T47D (cell line): ENCODE measurements around the gene P4HB.

Experiments
- DNase-seq, 2 experiments: peaks; one replicate each; pipeline versions ENCODE4 v3.0.0 to v3.0.0-alpha.2; 2011 to 2012; ENCODE audit warnings: low read depth in 1 of 2, low spot score in 1 of 2
- JUND ChIP-seq: IDR thresholded peaks from 2 replicates; pipeline ENCODE4 v1.6.1; 2012; ENCODE audit warnings: low read depth
- in situ Hi-C: cut with HindIII; loops from 2 replicates; pipeline ENCODE4 v1.10.0; 2016; ENCODE audit warnings: low sequenced_read_pairs, low pct_unique_long_range_greater_than_20kb

Gene P4HB

DNA sequence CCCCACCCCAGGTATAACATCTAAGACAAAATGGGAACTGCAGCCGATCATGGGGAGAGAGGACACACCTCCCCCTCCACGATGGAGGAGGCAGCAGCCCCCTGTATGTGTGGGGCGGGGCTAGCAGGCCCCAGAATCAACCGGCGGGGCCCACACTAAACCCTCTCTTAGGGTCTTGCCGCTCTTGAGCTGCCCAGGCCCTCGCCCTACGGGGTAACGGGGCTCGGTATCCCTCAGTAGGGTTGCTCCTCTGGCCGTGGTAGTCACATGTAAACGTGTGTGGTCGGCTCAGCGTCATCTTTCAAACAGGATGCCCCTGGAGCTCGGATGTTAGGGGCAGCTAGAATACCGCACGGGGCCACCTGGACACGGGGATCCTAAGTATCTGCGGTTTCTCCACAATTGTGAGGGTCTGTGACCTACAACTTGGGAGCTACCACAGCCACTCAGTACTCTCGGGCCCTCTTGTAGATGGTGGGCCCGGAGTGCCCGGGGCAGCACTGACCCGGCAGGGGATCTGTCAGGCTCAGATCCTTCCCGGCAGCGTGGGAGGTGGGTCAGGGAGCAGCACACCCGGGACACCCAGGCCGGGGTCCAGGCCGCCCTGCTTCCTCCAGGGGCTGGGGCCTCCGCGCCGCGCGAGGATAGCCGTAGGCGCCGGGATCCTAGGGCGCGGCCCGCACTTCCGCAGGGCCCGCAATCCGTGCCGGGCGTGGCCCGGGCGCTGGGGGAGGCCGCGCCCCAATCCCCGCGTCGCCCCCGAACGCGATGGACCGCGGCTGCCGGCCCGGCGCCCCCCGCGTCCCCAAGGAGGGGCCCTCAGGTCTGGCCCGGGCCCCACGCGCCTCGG lies 10.0 kb upstream of the P4HB start:
- TF ChIP-seq JUND, result no peak
- in situ Hi-C loops, result no loop called here
- DNase-seq, result peak in 1 of 2 experiments; percentile 58

DNA sequence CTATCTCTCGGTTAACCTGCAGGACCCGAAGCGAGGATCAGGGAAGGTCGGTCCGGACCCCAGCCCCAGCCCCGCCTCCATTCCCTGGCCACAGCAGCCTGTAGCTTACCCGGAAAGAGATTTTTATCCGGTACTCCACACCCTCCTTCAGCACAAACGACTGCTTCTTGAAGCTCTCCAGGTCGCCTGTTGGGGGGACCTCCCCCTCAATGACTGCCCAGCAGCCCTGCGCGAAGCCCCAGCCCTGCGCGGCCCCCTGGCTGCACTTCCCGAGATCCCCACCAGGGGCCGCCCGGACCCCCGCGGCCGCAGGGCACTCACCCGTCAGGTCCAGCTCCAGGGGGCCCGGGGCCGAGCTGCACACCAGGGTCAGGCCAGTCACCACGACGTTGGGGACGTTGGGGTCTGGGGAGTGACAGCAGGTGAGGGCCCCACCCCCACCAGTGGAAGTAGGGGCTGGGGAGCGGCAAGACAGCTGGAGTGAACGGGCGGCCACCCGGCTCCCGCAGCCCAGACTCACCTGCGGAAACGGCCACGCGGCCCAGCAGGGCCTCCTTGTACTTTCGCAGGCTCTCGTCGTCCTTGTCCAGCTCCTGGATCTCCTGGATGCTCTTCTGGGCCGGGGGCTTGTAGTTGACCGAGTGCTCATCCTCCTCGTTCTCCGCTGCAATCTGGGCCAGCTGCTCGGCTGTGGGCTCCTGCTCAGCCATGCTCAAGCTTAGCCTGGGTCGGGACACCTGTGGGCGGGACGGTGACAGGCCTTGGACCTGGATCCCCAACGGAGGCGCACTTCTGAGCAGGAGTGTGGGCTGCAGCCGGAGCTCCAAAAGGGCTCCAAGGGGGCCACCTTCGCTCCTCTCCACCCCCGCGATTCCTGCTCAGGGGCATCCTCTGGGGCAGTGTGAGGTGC lies 9.1 kb upstream of the P4HB start:
- in situ Hi-C loops, result no loop called here
- DNase-seq, result peak in 1 of 2 experiments; percentile 55
- TF ChIP-seq JUND, result no peak

DNA sequence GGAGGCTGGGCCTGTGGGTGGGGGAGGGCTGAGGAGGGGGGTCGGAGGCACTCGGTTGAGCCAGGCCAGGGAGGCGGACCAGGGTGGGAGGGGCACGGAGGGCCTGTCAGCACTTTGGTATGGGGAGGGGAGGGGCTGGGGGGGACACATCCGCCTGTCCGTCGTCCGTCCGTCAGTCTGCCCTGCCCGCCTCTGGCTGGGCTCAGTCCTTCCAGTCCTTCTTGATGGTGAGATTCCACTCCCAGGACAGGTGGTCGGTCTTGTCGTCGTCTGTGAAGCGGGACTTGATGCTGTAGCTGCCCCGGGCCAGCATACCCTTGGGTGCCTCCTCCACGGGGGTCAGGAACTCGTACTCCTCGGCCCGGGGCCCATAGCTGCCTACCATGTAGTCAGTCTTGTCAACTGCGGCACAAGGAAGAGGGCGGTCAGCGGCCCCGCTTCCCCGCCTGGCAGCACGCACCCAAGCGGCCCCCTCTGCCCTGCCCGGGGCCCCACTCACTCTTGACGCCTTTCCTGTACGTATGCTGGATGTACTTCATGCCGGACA lies 8.4 kb upstream of the P4HB start:
- TF ChIP-seq JUND, result no peak
- peak; percentile 69 to 93 for DNase-seq
- in situ Hi-C loops, result no loop called here

DNA sequence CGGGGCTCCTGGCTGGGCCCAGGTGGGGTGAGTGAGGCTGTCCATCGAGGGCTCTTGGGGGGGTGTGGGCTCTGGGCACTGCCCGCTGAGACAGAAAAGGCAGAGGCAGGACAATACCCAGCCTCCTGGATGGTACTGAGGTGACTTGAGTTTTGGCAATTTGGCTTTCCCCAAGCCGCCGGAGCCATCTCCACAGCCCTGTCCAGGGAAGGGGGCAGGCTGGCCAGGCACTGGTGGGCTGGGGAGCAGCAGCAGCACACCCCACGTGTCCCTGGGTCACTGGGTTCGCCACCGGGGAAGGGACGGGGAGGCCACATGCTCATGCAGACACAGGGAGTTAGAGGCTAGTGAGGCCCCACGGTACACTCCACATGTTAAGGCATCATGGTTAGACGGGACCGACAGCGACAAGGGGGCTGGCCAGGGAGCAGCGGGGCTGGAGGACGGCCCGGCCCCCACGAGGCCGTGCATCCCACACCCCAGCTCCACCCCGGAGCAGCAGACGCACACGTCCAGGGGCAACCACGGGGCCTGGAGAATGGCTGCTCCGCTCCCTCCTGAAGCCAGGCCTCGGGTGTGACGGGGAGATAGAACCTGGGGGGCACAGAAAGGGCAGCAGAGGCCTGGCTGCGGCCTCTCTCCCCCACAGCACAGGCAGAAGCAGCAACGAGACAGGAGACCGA lies 7.8 kb upstream of the P4HB start:
- peak; percentile 38 to 68 for DNase-seq
- TF ChIP-seq JUND, result no peak
- in situ Hi-C loops, result no loop called here

DNA sequence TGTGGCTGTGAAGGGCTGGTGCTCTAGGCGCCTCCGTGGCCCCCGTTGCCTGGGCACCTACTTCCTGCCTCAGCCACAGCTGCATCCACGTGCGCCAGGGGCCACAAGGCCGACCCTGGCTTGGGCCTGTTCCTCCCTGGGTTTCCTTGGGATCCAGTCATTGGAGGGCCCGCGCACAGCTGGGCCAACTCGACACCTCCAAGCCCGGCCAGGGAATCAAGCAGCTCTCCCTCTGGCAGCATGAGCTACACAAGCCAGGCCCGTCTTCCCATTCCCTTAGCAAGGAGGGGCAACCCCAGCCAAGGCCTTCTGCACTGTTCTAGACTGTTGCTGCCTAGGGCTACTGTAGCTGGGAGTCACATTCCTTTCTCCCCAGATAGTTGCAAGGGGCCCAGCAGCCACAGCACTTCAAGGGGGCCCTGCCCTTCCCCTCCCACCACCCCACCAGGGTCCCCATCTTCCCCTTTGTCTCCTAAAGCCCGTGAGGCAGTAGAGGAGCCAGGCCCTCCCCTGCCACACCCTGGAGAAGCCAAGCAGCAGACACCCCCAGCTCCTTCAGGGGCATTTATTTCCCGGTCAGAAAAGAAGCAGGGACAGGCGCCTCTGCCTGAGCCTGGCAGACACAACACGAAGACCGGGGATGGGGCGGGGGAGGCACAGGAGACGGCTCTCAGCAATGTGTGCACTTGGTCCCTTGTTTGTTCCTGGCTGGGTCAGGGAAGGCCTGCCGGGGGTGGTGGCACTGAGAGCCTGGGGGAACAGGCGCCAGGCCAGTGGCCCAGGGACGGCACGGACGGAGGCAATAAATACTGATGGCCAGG lies 7.0 kb upstream of the P4HB start:
- TF ChIP-seq JUND, result peak; percentile 66
- DNase-seq, result peak; percentile 68 to 89
- in situ Hi-C loops, result no loop called here

DNA sequence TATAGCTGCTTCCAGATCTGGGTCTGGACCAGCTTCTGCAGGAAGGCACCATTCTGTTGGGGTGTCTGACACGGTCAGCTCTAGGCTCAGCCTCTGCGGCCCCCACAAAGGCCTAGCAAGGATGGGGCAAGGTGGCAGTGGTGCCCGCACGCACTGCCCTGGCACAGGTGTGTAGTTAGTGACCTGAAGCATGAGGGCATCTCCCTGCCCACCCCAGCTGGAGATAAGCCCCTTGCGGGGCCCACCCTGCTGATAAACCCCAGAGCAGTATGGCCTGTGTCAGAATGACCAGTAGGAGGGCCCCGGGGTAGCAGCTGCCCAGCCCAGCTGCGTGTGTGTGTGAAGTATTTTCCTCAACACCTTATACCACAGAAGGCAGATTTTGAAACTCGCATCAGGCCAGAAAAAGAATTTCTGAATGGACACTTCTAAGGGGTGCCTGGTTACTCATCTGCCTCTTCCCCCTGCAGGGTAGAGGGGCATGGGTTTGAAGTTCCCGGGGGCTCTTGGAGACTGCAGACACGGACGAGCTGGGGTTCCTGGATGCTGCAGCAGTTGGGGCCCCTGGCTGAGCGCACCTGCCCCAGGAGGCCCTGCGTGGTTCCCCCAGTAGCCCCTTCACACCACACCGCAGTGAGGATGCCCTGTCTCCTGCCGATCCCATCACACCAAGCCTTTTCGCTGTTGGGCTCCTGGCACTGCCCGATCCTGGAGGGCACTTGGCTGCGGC lies 6.3 kb upstream of the P4HB start:
- no peak; the same call in 1 of the 2 replicates for TF ChIP-seq JUND
- in situ Hi-C loops, result no loop called here
- DNase-seq, result no peak

DNA sequence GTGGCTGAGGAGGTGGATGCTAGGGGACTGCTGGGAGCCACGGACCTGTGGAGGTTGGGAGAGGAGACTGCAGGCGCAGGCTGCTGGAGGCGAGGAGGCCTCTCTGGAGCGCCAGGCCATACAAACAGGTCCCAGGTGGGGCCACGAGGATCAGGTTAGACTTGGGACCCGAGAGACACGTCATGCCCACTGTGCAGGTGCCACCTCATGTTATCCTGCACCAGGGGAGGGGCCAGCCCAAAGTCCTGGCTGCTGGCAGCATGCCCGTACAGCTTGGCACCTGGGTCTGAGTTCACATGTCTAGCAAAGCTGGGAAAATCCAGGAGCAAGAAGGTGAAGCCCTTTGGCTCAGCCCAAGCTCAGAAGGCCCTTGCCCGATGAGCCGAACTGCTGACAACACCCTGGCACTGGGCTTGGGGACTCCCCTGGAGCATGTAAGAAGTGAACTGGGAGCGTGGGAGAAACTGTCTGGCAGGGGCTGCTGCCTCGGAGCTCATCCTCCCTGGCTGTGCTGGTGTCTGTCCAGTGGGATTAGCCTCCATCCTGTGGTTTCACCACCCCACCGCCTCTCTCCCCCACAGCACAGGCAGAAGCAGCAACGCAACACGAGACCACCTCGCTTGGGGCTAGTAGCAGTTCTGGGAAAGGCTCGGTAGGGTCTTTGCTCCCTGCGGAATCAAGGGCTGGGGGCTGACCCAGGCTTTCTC lies 5.6 kb upstream of the P4HB start:
- no peak for TF ChIP-seq JUND
- in situ Hi-C loops, result no loop called here
- peak in 1 of 2 experiments; percentile 49 for DNase-seq

DNA sequence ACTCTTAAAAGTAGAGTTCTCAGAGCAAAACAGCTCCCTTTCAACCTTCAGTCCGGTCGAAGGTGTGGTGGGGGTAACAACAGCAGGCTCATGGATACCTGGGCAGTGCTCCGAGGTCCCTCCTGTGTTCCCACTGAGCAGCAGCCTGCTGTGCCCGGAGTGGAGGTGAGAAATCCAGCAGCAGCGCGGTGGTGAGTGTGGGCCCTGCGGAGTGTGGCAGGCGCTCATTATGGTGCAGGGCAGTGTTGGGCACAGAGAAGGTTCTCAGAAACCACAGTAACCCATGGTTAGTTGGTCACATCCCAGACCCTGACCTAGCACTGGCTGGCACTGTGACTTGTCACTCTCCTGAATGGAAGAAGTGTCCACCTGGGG lies 5.0 kb upstream of the P4HB start:
- no peak for DNase-seq
- in situ Hi-C loops, result no loop called here
- no peak for TF ChIP-seq JUND

DNA sequence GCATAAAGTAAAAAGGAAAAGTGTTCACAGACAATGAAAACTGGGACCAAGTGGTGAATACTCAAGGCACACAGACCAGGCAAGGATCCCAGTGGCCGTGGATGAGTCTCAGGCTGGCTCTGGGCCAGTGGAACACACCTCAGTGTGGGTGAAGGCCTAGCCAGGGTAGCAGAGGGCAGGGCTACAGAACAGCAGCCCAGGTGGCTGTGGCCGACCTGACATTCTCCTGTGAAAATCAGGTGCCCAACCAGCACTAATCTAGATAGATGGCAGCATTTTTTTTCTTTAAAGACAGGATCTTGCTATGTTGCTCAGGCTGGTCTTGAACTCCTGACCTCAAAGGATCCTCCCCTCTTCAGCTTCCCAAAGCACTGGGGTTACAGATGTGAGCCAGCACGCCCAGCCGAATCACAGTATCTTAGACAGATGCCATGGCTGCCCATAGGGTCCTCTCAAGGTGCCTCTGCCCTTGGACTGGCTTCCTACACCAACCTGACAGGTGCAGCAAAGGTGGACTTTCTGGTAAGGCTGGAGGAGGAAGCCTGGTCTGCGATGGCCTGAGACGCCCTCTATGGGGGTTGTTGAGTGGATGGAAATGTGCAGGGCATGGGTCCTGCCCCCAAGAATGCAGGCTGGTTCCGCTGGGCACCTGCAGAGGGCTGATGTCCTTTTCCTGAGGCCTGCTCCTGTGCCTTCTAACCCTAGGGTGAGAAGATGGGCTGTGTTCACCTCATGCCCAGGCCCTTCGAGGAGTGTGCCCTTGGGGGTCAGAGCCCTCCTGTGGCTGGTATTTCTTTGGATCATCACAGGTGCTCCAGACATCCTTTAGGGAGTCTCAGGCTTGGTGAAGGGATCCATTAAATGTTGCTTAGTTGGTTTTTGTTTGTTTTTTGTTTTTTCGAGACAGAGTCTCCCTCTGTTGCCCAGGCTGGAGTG lies 3.8 kb upstream of the P4HB start:
- TF ChIP-seq JUND, result no peak
- DNase-seq, result peak in 1 of 2 experiments; percentile 59
- in situ Hi-C loops, result no loop called here
